K562 (cell line): Measurements from ENCODE around the gene DHRS2. TPM values are rescaled to one million over a fixed set of nuclear protein-coding genes. Genes with fewer than 3 reads are reported as not detected.

ENCODE experiments used
- ATAC-seq: fragments of 200-7000 bp; cut with Tn5 transposase; 3 replicates; pipeline ENCODE4 v1.9.1; 2020; ENCODE audit warnings: moderate library complexity
- BruUV-seq: library from RNA; stranded (reverse); fragments of 400-500 nt; replicated peaks from 2 replicates; lab custom pipeline; 2021; lab: Mats Ljungman, UMichigan
- CTCF ChIA-PET: fragments of 300-600 bp; formaldehyde crosslinking; extraction: SDS; loops from one replicate; lab custom pipeline; 2021; ENCODE audit warnings: low intra/inter-chr PET ratio; lab: Yijun Ruan, JAX
- POLR2A ChIA-PET: fragments of 300-600, 350-650 bp; sonication (Branson Sonifier 250); formaldehyde crosslinking; extraction: SDS; loops from one replicate; lab custom pipeline; 2021; ENCODE audit warnings: antibody characterized with exemption, inconsistent platforms; lab: Yijun Ruan, JAX
- DNase-seq, 4 experiments: peaks; one replicate each; pipeline versions ENCODE4 v3.0.0 to v3.0.0-alpha.2; 2011 to 2018; ENCODE audit warnings: low spot score in 3 of 4, mixed read lengths in 3 of 4; ENCODE audit errors: extremely low read depth in 1 of 4
- FAIRE-seq: peaks from 2 replicates; lab custom pipeline; 2011; peaks lifted over from hg19 to GRCh38; lab: Jason Lieb, UNC
- H2AFZ ChIP-seq: 2 replicates; pipeline ENCODE4 v1.6.0; 2011; ENCODE audit warnings: low read depth, low read length, control low read depth, inconsistent platforms
- H3K27ac ChIP-seq: fragments of 200-600 bp; 3 replicates; pipeline ENCODE4 v1.8.0; 2011; ENCODE audit warnings: low read depth, mild to moderate bottlenecking, control low read depth, inconsistent platforms, low read length, moderate library complexity, mixed read lengths; ENCODE audit errors: extremely low read depth
- H3K27me3 ChIP-seq, 2 experiments: fragments of 300-600 bp in 1 of 2; 2 replicates in 1 of 2; 3 replicates in 1 of 2; pipeline versions ENCODE4 v1.6.0 to v1.8.0; 2011; ENCODE audit warnings: inconsistent platforms in 2 of 2, low read length in 2 of 2, mild to moderate bottlenecking in 1 of 2, mixed read lengths in 1 of 2, moderate library complexity in 1 of 2; ENCODE audit not compliant: control insufficient read depth in 2 of 2, insufficient read depth in 2 of 2
- H3K36me3 ChIP-seq: fragments of 300-600 bp; 3 replicates; pipeline ENCODE4 v1.8.0; 2011; ENCODE audit warnings: mild to moderate bottlenecking, low read length, inconsistent platforms; ENCODE audit not compliant: control insufficient read depth, insufficient read depth
- H3K4me1 ChIP-seq, 2 experiments: fragments of 200-600 bp in 1 of 2; replicated peaks in 1 of 2; 2 replicates in 1 of 2; 3 replicates in 1 of 2; pipeline versions ENCODE4 v1.5.1 to v1.8.0; 2011; ENCODE audit warnings: inconsistent platforms in 2 of 2, low read length in 2 of 2, mild to moderate bottlenecking in 1 of 2, mixed read lengths in 1 of 2, moderate library complexity in 1 of 2; ENCODE audit not compliant: control insufficient read depth in 2 of 2, insufficient read depth in 2 of 2
- H3K4me2 ChIP-seq: 2 replicates; pipeline ENCODE4 v1.6.1; 2011; ENCODE audit warnings: low read length, control low read depth, inconsistent platforms, mixed read lengths; ENCODE audit not compliant: insufficient read depth
- H3K4me3 ChIP-seq: fragments of 200-600 bp; sonication (generic), shearing (Covaris generic); 2 replicates; pipeline ENCODE4 v1.5.1; 2016; ENCODE audit warnings: control low read depth, inconsistent platforms
- H3K79me2 ChIP-seq: fragments of 200-600 bp; 3 replicates; pipeline ENCODE4 v1.8.0; 2011; ENCODE audit warnings: low read length, inconsistent platforms; ENCODE audit not compliant: control insufficient read depth, insufficient read depth
- H3K9ac ChIP-seq, 2 experiments: 2 replicates each; pipeline versions ENCODE4 v1.6.0 to v1.6.1; 2011; ENCODE audit warnings: low read depth in 2 of 2, low read length in 2 of 2, control low read depth in 1 of 2, inconsistent platforms in 1 of 2, mild to moderate bottlenecking in 1 of 2, mixed read lengths in 1 of 2; ENCODE audit not compliant: insufficient read depth in 1 of 2
- H3K9me1 ChIP-seq: one replicate; pipeline ENCODE4 v1.6.0; 2011; ENCODE audit warnings: inconsistent platforms, mild to moderate bottlenecking, low read length, moderate library complexity; ENCODE audit not compliant: control insufficient read depth, insufficient read depth
- H3K9me3 ChIP-seq: replicated peaks from 2 replicates; pipeline ENCODE4 v1.5.1; 2011; ENCODE audit warnings: low read depth, low read length, inconsistent platforms; ENCODE audit not compliant: control insufficient read depth, insufficient read depth
- H4K20me1 ChIP-seq: replicated peaks from 2 replicates; pipeline ENCODE4 v1.6.1; 2011; ENCODE audit warnings: low read length, inconsistent platforms, mixed read lengths; ENCODE audit not compliant: control insufficient read depth, insufficient read depth
- GTF2E2 ChIP-seq: fragments of 200-800 bp; sonication (Bioruptor generic); IDR thresholded peaks from 2 replicates; pipeline ENCODE4 v1.6.1; 2016; ENCODE audit warnings: missing genetic modification characterization, missing compliant biosample characterization
- GTF2F1 ChIP-seq: IDR thresholded peaks from 2 replicates; pipeline ENCODE4 v1.6.1; 2011; ENCODE audit warnings: low read depth, low read length, improper control_type of control experiment
- ILF3 ChIP-seq: fragments of 450-650 bp; IDR thresholded peaks from 2 replicates; pipeline ENCODE4 v1.6.1; 2018; ENCODE audit warnings: antibody characterized with exemption, mild to moderate bottlenecking, moderate library complexity, borderline replicate concordance
- NFE2 ChIP-seq: IDR thresholded peaks from 2 replicates; pipeline ENCODE4 v1.6.1; 2014; ENCODE audit warnings: antibody characterized with exemption, low read depth
- PKNOX1 ChIP-seq: fragments of 450-650 bp; IDR thresholded peaks from 2 replicates; pipeline ENCODE4 v1.6.1; 2016
- ZNF436 ChIP-seq: fragments of 250-450, 450-650 bp; sonication (Bioruptor Pico); formaldehyde crosslinking; IDR thresholded peaks from 2 replicates; pipeline ENCODE4 v1.7.0; 2020; ENCODE audit warnings: mild to moderate bottlenecking
- WGBS: fragments of 100-300 bp; shearing (Covaris generic); methylation state at CpG from one replicate; pipeline ENCODE4 v1.1.6; 2016; ENCODE audit warnings: low coverage, mixed read lengths; ENCODE audit not compliant: insufficient coverage; ENCODE audit errors: missing lambda C conversion rate; 5-methylcytosine and 5-hydroxymethylcytosine counted together
- in situ Hi-C: fragments of 300-500 bp; cut with MboI; formaldehyde crosslinking; loops from 4 replicates; pipeline ENCODE4 v1.15.0; 2018; ENCODE audit warnings: inconsistent platforms, mixed read lengths
- intact Hi-C: fragments of 100-400 bp; cut with micrococcal nuclease; formaldehyde crosslinking; loops from 2 replicates; pipeline ENCODE4 v1.14.2; 2022
- polyA plus RNA-seq, 8 experiments: library from polyadenylated mRNA; depleted of rRNA in 4 of 8; stranded (reverse) in 5 of 8; unstranded in 3 of 8; fragments of >200 nt; fragmentation: Nextera tagmentation in 2 of 8; fragmentation: Illumina TruSeq in 1 of 8; extraction: Ambion mirVana in 2 of 8; extraction: Trizol in 1 of 8; gene quantifications; 2 replicates each; pipeline versions ENCODE4 v1.2.1 to v1.2.3, GENCODE V29; 2011 to 2014; ENCODE audit warnings: inconsistent platforms in 1 of 8, missing spikeins in 1 of 8
- total RNA-seq, 7 experiments: library from RNA; depleted of rRNA in 6 of 7; stranded (reverse); fragments of >200 nt in 6 of 7; fragmentation: Illumina TruSeq in 2 of 7; extraction: Trizol in 2 of 7; gene quantifications; 2 replicates each; pipeline versions ENCODE4 v1.2.1 to v1.2.3, GENCODE V29; 2011 to 2021; ENCODE audit warnings: low replicate concordance in 1 of 7
- TF ChIP-seq, protein P1 (sequence below), 2 experiments: fragments of 450-650 bp; conservative IDR thresholded peaks; 2 replicates each; pipeline ENCODE4 v1.6.1; 2017; ENCODE audit warnings: mild to moderate bottlenecking in 2 of 2, moderate library complexity in 2 of 2
- TF ChIP-seq, protein P2 (sequence below): sonication (generic); formaldehyde crosslinking; IDR thresholded peaks from 2 replicates; pipeline ENCODE4 v1.8.1; 2023; ENCODE audit warnings: mild to moderate bottlenecking, missing genetic modification reagents, moderate library complexity

DHRS2 gene
- total and polyA plus RNA-seq, 9 of the 15 experiments (the other 6 are each of a cell fraction or from before 2014, with no cell fraction given) = 2.9 to 96.8 (median 64.4) TPM

- TF ChIP-seq PKNOX1 = no peak
- no peak for TF ChIP-seq GTF2F1
- TF ChIP-seq NFE2 = no peak
- TF ChIP-seq, protein P1, sequence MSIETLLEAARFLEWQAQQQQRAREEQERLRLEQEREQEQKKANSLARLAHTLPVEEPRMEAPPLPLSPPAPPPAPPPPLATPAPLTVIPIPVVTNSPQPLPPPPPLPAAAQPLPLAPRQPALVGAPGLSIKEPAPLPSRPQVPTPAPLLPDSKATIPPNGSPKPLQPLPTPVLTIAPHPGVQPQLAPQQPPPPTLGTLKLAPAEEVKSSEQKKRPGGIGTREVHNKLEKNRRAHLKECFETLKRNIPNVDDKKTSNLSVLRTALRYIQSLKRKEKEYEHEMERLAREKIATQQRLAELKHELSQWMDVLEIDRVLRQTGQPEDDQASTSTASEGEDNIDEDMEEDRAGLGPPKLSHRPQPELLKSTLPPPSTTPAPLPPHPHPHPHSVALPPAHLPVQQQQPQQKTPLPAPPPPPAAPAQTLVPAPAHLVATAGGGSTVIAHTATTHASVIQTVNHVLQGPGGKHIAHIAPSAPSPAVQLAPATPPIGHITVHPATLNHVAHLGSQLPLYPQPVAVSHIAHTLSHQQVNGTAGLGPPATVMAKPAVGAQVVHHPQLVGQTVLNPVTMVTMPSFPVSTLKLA (conservative IDR thresholded peaks at IDR 0.05) = no peak
- TF ChIP-seq ILF3 = no peak
- no peak for TF ChIP-seq GTF2E2 (tag)
- TF ChIP-seq, protein P2, sequence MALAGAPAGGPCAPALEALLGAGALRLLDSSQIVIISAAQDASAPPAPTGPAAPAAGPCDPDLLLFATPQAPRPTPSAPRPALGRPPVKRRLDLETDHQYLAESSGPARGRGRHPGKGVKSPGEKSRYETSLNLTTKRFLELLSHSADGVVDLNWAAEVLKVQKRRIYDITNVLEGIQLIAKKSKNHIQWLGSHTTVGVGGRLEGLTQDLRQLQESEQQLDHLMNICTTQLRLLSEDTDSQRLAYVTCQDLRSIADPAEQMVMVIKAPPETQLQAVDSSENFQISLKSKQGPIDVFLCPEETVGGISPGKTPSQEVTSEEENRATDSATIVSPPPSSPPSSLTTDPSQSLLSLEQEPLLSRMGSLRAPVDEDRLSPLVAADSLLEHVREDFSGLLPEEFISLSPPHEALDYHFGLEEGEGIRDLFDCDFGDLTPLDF = no peak
- TF ChIP-seq, all 486 proteins: peak for 0
Observed at GRCh38 chr14:23675337-23675736, 39.2 kb downstream of the DHRS2 start (continued).

DNA sequence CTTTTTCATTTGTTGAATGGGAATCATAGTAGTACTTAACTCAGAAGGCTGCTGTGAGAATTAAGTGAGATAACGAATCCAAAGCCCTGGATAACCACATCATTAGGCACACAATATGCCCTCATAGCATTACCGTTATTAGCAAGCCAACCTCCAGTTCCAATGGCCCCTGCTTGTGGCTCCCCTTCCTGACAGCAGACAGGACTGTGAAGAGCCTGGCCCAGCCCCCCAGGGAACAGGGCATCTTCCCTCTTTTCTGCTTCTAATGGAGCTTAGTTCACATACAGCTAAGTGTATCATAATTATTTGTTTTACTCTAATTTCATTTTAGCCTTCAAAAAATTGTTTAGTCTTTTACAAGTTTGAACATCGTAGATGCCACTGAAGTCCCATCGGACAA, 39.7 kb downstream of the DHRS2 start:
- ChIA-PET CTCF (no interaction called here), POLR2A (interaction anchor here (0.7 kb wide), 1 partner anchor 18 kb away, joined by 3 read pairs; no protein-coding TSS in a partner anchor)
- FAIRE-seq = no peak
- Histone ChIP-seq H3K4me2 (no peak overlapping the region), H3K9ac (no peak overlapping the region), H3K36me3 (no peaks in the 10 kb centered on the region), H3K79me2 (no peaks in the 10 kb centered on the region), H3K9me1 (no peaks in the 10 kb centered on the region), H3K4me3 (no peak overlapping the region), H3K27ac (no peak overlapping the region), H3K27me3 (no peaks in the 10 kb centered on the region), H3K9me3 (no peaks in the 10 kb centered on the region), H3K4me1 (no peaks in the 10 kb centered on the region), H2AFZ (no peak overlapping the region), H4K20me1 (no peaks in the 10 kb centered on the region)
- BruUV-seq = no TSS peak
- in situ Hi-C loops (no loop called here), intact Hi-C loops (no loop called here)
- TF ChIP-seq ZNF436 = no peak
- DNase-seq = no peak
- no peak for ATAC-seq
- WGBS = 2% methylated on average over 4 of the region's 4 CpGs
